Rectal smooth muscle tissue (tissue), 1 donor: ENCODE data around the gene NLRP1.

Experiments
- H3K27ac ChIP-seq: one replicate; pipeline ENCODE4 v1.7.0; 2013; ENCODE audit warnings: low read depth, low read length, inconsistent platforms
- H3K27me3 ChIP-seq: one replicate; pipeline ENCODE4 v1.7.0; 2013; ENCODE audit warnings: low read length; ENCODE audit not compliant: control insufficient read depth, insufficient read depth
- H3K36me3 ChIP-seq: one replicate; pipeline ENCODE4 v1.7.0; 2013; ENCODE audit warnings: low read length; ENCODE audit not compliant: control insufficient read depth, insufficient read depth
- H3K4me1 ChIP-seq: one replicate; pipeline ENCODE4 v1.7.0; 2013; ENCODE audit warnings: low read length; ENCODE audit not compliant: control insufficient read depth, insufficient read depth
- H3K4me3 ChIP-seq: one replicate; pipeline ENCODE4 v1.7.0; 2013; ENCODE audit warnings: low read length
- H3K9ac ChIP-seq: one replicate; pipeline ENCODE4 v1.7.0; 2013; ENCODE audit warnings: low read length

Gene NLRP1

DNA sequence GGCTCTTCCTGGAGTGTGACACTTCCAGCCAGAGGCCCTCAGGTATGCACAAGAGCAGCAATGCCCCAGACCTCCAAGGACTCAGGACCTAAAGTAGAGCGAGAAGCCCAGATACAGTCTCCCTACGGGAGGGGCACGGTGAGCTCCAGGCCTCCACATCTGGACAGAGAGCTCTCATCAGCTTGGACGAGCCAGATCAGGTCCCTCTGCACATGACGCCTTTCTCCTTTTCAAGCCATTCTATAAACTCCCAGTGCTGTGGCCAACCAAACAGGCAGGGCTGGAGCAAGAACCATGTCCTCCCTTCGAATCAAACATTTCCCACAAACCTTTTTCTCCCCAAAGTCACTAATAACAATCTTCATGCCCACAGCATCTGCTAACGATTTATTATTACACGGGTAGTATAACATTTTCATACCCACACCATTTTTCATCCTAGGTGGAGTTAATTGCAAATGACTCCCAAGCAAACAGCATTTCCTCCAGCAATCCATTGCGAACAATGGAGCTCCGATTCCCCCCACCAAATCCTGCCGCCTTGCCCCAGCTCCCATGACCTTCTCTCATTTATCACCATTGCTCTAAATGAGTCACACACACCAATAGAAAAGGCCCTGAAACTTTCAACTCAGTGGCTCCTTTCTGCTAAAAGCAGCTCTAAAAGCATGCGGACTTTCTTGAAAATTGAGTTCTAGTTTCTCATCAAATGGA, 24.2 kb upstream of the NLRP1 start:
- no peak overlapping the region for H3K9ac ChIP-seq
- H3K27ac ChIP-seq: no peak overlapping the region
- H3K36me3 ChIP-seq: no peaks in the 10 kb centered on the region
- H3K27me3 ChIP-seq: no peaks in the 10 kb centered on the region
- no peak overlapping the region for H3K4me3 ChIP-seq
- no peaks in the 10 kb centered on the region for H3K4me1 ChIP-seq

DNA sequence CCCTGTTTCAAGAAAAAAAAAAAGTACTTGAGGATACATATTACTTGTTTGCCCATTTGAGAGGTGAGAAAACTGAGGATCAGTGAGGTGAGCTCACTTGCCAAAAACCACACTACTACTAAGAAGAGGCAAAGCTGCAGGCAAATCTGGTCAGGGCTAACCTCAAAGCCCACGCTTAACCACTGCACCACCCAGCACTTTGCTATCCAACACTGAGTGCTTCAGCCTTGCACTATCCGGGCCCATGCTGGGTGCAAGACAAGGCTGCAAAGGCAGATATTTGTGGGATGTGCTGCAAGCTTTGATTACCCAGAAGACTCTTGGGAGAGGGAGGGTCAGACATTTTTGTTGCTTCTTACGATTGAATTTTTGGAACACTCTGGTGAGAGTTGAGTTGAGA, 23.6 kb upstream of the NLRP1 start:
- Histone ChIP-seq H3K9ac (no peak overlapping the region), H3K36me3 (no peaks in the 10 kb centered on the region), H3K4me3 (no peak overlapping the region), H3K4me1 (no peaks in the 10 kb centered on the region), H3K27ac (no peak overlapping the region), H3K27me3 (no peaks in the 10 kb centered on the region)

DNA sequence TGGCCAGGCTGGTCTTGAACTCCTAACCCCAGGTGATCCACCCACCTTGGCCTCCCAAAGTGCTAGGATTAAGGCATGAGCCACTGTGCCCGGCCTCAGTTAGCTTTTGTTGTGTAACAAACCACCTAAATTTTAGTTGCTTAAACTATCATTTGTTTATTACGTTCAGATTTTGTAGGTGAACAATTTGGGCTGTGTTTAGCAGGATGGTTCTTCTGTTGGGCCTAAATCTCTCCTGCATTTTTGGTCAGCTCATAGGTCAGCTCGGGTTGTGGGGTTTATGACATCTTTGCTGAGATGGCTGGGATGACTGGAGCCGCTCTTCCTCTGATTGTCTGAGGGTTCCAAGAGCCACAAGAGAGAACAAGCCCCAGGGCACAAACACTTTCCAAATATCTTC, 21.1 kb upstream of the NLRP1 start:
- H3K4me1 ChIP-seq: no peaks in the 10 kb centered on the region
- H3K9ac ChIP-seq: no peak overlapping the region
- no peaks in the 10 kb centered on the region for H3K36me3 ChIP-seq
- no peak overlapping the region for H3K4me3 ChIP-seq
- H3K27me3 ChIP-seq: no peaks in the 10 kb centered on the region
- no peak overlapping the region for H3K27ac ChIP-seq

DNA sequence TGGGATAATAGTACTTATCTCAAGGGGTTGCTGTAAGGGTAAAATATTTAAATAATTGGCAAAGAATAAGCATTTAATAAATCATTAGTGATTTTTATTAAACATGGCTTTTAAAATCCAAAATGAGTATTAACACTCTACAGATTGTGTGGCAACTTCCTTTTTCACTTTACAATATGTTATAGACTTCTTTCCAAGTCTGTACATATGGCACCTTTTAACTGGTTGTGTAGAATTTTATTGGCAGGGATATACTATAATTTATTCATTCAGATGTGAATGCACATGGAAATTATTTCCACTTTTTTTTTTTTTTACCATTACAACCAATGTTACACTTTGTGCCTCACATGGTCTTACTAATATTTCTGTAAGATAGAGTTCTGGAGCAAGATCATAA, 15.7 kb upstream of the NLRP1 start:
- H3K27me3 ChIP-seq: peaks cover 5% of the 10 kb centered on the region
- no peak overlapping the region for H3K27ac ChIP-seq
- H3K9ac ChIP-seq: no peak overlapping the region
- H3K36me3 ChIP-seq: no peaks in the 10 kb centered on the region
- no peak overlapping the region for H3K4me3 ChIP-seq
- no peaks in the 10 kb centered on the region for H3K4me1 ChIP-seq

DNA sequence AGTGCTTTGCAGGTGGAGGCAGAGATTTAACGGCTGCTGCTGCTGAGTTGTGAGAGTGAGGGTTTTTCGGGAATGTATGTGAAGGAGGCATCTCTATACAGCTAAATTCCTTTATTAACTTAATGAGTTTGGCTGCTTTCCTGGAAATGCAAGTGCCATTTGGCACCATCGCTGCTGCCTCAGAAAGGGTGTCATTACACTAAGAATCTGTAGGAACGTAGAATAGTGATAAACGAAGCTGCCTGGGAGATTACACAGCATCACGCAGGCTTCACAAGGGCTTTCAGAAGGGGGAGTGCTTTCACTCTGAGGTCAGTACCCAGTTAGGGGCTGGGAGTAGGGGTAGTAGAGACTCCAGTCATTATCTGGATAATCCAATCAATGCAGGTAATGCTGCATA, 14.1 kb upstream of the NLRP1 start:
- H3K27me3 ChIP-seq: peaks cover 5% of the 10 kb centered on the region
- no peaks in the 10 kb centered on the region for H3K4me1 ChIP-seq
- H3K9ac ChIP-seq: no peak overlapping the region
- no peaks in the 10 kb centered on the region for H3K36me3 ChIP-seq
- no peak overlapping the region for H3K27ac ChIP-seq
- H3K4me3 ChIP-seq: no peak overlapping the region

DNA sequence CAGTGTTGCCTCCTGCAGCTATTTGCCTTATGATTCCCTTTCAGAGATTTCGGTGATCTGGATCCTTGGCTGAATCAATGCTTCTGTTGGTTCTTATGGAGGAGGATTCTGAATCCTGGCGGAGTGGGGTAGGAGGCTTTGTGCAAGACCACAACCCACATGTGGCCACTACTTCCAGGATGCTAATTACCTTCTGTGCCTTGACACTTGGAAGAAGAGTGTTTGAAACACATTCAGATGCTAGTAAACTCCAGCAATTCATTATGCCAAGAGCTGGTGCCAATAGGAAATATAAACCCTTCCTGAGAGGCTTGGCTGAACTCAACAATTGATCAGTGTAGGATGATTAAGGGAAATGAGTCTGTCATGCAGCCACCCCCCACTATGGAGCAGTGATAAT, 12.1 kb upstream of the NLRP1 start:
- Histone ChIP-seq H3K4me1 (no peaks in the 10 kb centered on the region), H3K27ac (no peak overlapping the region), H3K27me3 (peaks cover 5% of the 10 kb centered on the region), H3K9ac (no peak overlapping the region), H3K36me3 (no peaks in the 10 kb centered on the region), H3K4me3 (no peak overlapping the region)

DNA sequence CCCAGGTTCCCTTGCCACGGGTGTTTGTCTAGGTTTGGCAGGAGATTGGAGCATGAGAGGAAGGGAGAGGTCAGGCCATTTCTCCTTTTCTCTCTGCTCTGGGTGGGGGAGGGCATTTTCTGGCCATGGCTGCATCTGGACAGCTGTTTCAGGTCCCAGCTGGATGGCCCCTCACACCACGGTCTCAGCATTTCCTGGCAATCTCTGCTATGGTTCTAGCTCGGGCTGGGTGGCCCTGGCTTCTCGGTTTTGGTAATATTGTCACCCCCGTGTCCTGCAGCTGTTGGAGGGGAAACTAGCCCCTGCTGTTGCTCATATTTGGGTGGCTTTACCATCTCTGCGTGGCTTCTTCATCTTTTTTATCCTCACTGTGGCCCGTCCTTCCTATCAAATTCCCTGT, 11.5 kb upstream of the NLRP1 start:
- no peak overlapping the region for H3K4me3 ChIP-seq
- no peak overlapping the region for H3K27ac ChIP-seq
- peaks cover 5% of the 10 kb centered on the region for H3K27me3 ChIP-seq

DNA sequence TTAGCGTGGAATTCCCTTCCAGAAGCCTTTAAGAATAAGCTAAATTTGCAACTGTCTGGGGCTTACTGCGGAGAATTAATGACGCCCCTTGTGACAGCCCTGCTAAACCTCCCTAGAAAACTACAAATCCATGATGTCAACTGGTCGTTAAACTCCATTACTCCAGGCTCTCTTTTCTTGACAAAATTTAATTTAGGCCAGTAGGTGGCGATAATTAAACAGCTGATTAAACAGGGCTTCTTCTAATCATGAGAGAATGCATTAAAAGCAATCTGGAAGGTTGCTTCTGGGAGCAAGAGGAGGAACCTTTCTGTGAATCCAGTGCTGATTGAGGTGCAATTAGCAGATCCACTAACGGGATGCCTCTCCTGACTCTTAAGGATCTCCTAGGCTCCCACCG, 8.1 kb upstream of the NLRP1 start:
- Histone ChIP-seq H3K36me3 (no peaks in the 10 kb centered on the region), H3K4me1 (no peaks in the 10 kb centered on the region), H3K27me3 (no peaks in the 10 kb centered on the region), H3K27ac (no peak overlapping the region), H3K4me3 (no peak overlapping the region), H3K9ac (no peak overlapping the region)

More for the DNA sequence above, 11.5 kb upstream of the NLRP1 start:
- Histone ChIP-seq H3K4me1 (no peaks in the 10 kb centered on the region), H3K36me3 (no peaks in the 10 kb centered on the region), H3K9ac (no peak overlapping the region)

DNA sequence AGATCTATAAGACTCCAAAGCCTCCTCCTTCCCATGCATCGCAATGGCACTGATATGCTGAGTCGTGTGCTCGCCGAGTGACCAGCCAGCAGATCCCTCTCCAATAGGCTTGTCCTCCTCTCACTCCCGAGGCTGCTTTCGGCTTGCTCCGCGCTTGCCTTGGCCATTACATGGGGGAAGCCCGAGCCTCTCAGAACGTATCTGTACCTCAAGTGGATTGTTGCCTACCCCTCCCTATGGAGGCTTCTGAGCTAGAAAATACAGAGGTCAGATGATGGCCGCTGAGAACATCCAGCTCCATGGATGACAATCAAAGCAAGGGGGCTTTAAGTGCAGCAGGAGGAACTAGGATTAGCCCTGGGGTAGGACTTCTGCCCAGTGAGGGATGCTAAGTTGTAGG, 7.7 kb upstream of the NLRP1 start:
- Histone ChIP-seq H3K27ac (no peak overlapping the region), H3K36me3 (no peaks in the 10 kb centered on the region), H3K27me3 (no peaks in the 10 kb centered on the region), H3K4me1 (no peaks in the 10 kb centered on the region), H3K4me3 (no peak overlapping the region), H3K9ac (no peak overlapping the region)

DNA sequence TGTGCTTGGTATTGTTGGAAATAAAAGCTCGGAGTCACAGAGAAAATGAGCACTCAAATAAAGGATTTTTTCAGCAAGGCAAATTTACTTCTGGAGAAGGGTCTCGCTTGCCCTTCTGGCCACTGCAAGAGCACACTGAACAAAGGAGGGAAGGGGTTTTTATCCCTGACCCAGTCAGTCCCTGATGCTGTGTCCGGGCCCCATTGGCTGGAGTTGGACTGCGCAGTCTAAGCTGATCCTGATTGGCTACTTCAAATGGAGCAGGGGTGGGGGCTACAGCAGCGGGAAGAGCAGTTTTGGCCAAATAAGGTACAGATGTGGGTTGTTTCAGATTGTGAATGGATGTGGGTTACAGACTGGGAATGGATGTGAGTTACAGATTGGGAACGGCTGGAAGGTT, 4.3 kb upstream of the NLRP1 start:
- H3K36me3 ChIP-seq: no peaks in the 10 kb centered on the region
- H3K27me3 ChIP-seq: no peaks in the 10 kb centered on the region
- no peak overlapping the region for H3K4me3 ChIP-seq
- no peak overlapping the region for H3K9ac ChIP-seq
- no peaks in the 10 kb centered on the region for H3K4me1 ChIP-seq
- no peak overlapping the region for H3K27ac ChIP-seq

DNA sequence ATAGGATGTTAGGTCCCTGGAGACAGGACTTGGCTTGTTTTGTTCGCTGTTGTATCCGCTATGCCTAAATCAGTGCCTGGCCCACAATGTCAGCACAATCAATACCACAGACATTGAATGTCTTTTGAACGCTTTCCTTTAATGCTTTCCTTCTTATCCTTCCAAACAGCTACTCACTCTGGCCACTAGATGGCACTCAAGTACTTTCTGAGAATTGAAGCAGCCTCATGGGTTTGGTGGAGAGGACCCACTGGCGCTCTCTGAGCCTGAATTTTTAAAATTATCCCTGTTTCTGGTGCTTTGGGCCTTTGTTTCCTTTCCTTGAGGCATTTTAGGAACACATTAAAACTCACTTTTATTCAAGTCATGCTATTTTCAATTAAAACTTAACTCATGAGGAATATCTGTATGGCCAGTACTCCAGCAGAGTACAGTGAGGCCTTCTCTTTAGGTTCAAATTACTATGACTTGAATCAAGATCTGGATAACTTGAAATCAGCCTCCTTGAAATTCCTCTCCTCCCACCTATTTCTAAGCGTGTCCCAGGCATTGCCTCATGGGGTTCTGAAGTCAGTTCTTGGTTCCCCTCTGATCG, 3.2 kb upstream of the NLRP1 start:
- Histone ChIP-seq H3K9ac (no peak overlapping the region), H3K36me3 (no peaks in the 10 kb centered on the region), H3K4me3 (no peak overlapping the region)

DNA sequence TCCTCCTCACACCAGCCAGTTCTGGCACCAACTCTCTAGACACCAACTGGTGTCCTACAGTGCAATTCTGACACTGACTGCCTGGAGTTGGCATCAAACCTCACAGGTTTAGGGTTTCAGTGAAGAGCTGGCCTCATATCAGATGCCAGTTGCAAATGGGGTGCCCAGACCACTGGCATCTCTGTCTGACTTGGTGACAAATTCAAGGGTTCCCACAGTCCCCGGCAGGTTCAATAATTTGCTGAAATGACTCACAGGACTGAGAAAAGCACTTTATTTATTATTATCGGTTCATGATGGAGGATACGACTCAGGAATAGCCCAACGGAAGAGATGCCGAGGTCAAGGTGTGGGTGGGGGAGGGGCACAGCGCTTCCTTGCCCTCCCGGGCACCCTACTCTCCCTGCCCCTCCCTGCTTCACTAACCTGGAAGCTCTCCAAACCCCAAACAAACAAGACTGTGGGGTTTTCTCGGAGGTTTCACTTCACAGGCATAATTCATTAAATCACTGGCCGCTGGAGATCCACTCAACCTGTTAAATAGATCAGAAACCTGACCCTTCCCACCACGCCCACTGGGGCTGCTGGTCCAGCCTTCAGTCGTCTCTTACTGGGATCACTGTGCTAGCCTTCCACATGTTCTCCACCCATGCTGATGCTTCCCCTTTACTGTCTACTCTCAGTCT, 1.7 kb upstream of the NLRP1 start:
- Histone ChIP-seq H3K4me3 (no peak overlapping the region), H3K27ac (no peak overlapping the region), H3K27me3 (no peaks in the 10 kb centered on the region), H3K4me1 (no peaks in the 10 kb centered on the region), H3K9ac (no peak overlapping the region), H3K36me3 (no peaks in the 10 kb centered on the region)

More for the DNA sequence above, 3.2 kb upstream of the NLRP1 start:
- H3K27ac ChIP-seq: no peak overlapping the region
- no peaks in the 10 kb centered on the region for H3K4me1 ChIP-seq
- H3K27me3 ChIP-seq: no peaks in the 10 kb centered on the region
